ENCODE results near the gene TCF25.

The TCF25 gene

DNA sequence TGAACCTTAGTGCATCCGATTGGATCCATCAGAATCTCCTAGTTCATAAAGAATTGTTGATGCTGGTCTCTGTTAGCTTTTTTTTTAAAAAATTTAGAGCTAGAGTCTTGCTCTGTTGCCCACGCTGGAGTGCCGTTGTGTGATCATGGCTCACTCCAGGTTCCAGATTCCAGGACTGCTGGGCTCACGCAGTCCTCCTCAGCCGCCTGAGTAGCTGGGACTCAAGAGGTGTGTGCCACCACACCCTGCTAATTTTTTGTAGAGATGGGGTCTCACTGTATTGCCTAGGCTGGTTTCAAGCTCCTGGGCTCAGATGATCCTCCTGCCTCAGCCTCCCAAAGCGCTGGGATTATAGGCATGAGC lies 8.0 kb downstream of the TCF25 start:
- DNase-seq, result no peak

DNA sequence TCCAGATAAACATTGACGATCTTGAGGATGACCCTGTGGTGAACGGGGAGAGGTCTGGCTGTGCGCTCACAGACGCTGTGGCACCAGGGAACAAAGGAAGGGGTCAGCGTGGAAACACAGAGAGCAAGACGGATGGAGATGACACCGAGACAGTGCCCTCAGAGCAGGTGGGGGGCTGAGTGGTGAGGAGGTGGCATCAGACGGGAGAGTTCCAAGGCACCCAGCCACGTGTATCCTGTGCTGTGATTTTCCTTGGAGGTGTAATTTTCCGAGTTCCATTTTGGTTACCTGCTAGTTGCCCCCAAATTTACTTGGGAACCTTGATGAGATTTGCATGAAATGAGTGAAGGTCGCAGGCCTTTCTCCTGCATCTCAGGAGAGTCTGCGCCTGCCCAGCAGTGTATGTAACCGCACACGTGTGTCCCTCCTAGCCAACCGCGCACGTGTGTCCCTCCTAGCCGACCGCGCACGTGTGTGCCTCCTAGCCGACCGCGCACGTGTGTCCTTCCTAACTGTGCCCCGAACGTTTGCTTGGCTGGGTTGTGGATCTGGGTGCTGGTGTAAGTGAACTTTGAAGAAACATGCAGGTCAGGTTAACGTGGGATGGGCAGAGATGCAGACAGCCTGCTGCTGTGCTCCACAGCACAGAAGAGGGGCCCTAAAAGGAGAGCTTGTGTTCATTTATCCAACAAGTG lies 10.1 kb downstream of the TCF25 start:
- DNase-seq, result no peak

DNA sequence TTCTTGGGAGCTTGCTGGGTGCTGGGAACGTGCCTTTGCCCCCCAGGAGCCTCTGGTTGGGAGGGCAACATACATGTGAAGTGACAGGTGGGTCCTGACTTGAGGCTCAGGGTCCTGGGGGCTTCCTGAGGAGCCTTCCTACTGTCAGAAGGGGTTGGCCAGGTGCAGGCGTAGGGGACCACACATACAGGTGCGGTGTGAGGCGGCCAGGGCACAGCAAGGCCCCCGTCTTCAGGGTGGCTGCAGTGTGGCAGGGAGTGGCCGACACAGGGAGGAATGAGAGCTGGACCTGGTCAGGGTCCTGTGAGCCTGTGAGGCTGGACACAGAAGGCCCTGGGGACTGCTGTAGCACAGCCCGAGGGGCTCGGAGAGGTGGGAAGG lies 10.6 kb downstream of the TCF25 start:
- no peak for DNase-seq

DNA sequence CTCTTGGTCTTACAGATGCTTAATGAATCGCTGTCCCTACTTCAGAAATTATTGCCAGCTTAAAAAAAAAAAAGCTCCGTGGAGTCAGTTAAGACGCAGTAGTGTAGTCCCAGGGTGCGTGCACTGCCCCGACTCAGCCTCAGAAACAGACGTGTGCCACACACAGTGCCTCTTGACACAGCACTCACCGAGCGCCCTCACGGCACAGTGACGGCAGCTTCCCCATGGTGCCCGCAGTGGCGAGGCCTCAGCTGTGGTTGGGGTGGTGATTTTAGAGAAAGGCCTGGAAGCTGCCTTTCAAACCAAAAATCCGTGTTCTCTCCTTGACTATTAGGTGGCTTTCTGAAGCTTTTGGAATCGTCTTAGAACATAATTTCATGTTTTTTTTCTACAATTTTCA lies 13.9 kb downstream of the TCF25 start:
- DNase-seq, result no peak

DNA sequence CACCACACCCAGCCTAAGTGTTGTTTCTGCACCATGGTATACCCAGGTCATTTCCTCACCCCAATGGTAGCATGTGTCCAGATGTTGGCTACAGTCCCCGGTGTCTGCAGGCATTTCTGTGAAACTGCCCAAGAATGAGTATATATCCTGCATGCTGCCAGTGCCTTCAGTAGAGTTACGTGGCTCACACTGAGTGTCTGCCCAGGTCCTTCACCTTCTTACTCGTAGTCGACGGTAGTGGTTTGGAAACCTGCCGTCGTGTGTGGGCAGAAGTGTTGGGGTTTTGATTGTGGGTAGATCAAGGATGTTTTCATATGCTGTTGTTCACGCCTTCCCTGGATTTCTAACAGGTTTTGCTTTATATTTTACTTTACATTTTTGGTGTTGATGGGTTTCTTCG lies 16.8 kb downstream of the TCF25 start:
- no peak for DNase-seq

DNA sequence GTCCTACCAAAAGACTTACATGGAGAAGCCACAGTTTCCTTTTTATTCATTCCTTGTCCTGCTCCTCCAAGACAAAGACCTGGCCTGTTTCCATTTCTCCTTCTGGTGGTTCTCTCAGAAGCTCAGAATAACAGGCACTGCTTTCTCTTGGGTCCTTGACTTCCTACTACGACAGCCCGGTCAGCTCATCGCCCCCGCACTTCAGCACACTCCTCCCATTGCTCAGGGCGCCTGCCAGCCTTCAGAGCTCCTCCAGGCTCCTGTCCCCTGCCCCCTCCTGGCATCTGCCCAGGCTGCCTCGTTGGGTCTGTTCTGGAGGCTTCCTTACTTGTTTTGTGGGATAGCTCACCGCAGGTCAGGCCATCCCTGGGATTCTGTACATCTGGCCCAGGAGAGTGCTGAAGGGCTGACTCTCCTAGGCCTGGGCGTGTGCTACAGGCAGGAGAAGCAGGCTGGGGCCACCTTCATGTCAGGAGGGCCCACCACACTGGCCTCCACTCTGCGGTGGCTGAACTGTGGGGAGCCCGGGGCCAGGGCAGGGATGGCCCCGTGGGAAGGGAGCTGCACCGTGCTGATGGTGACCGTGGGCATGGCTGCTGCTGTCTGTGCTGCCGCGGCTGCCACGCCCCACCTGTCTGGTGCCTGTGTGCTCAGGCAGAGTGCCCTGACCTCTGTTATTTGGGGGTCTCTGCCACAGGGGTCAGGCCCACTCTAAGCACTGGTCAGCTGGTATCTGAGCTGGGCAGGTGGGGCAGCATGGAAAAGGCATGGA lies 17.7 kb downstream of the TCF25 start:
- no peak for DNase-seq

DNA sequence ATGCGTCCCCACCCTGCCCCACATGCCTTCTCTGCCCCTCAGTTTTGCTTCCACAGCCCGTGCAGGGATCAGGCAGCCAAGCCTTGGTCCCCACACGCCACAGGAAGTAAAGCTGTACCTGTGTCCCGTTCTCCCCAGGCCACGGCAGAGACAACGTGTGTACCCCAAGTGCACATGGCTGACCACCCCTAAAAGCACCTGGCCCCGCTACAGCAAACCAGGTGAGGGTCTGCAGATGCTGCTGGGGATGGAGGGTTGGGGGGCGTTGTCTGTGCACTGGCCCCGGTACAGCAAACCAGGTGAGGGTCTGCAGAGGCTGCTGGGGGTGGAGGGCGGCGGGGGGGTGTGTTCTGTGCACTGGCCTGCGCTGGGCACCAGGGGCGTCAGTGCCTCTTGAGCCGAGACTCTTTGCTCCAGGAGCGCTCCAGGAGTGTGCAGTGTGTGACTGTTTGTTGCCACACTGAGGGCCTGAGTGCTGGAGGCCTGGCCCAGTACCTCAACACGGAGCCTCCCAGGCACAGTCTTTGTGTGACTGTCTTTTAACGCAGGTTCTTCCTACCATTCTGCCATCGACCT lies 18.8 kb downstream of the TCF25 start:
- no peak for DNase-seq

DNA sequence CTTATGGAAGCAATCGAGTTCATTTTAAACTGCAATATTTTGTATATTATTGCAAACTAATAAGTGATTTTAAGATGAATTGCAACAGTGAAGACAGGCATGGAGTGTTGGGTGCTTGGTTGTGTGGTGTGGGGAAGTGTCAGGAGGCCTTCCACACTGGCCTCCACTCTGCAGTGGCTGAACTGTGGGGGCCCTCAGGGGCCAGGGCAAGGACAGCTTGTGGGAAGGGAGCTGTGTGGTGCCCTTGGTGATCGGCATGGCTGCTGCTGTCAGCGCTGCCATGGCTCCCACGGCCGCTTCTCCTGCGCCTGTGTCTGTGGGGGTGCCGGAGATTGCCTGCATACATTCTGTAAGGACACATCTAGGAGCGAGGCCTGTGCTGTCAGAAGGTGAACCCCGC lies 19.2 kb downstream of the TCF25 start:
- no peak for DNase-seq

DNA sequence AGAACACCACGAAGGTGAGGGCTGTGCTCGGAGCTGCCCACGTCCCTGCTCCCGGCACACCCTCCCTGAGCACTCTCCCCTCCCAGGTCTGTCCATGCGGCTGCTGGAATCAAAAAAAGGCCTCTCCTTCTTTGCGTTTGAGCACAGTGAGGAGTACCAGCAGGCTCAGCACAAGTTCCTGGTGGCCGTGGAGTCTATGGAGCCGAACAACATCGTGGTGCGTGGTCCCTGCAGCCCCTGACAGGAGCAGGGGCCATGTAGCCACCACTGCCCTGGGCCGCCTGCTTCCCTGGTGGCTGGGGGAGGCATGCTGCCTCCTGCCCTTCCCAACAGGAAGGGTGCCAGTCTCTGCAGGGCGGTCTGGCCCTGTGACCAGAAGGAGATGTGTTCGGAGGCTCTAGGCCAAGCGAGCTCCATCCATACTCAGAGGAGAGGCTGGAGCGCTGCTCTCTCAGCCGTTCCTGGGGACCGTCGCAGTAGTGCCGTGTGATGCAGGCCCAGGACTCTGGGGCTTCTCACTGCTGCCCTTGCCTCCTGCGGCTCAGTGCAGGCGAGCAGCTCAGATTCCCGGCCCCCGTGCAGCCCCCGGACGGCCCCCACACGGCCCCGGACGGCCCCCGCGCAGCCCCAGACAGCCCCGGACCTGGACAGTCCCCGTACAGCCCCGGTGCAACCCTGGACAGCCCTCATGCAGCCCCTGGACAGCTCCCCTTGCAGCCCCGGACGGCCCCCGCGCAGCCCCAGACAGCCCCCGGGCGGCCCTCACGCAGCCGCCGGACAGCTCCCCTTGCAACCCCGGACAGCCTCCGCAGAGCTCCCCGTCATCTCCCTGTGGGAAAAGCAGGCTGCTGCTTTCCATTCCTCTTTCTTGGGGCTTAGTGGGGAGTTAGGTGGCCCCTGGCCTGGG lies 20.5 kb downstream of the TCF25 start:
- no peak for DNase-seq

DNA sequence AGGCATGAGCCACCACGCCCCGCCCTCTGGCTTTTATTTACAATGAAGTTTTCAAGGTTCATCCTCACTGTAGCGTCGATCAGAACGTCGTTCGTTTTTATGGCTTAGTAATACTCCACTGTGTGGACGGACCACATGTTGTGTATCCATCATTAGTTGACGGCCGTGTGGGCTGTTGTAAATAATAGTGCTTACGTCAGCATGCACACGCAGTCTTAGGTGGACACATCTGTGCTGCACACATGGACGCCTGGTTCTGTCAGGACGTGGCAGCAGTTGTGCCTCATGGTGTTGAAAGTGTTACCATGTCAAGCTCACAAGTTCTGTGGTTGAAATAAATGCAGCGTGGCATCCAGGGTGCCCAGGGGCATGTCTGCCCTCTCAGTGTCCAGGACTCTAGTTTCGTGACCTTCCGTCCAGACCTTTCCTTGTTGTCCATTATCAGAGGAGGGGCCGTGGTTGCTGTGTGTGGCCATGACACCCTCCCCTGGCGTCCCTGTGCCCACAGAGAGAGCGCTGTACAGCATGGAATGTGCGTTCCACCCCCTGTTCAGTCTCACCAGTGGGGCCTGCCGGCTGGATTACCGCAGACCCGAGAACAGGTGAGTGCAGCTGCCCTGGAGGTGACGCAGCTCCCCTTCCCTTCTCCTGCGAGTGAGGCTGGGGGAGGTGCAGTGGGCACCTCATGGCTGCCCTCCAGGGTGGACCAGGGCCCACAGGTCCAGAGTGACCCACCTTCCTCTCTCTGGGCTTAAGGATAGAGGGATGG lies 22.3 kb downstream of the TCF25 start:
- DNase-seq, result no peak

DNA sequence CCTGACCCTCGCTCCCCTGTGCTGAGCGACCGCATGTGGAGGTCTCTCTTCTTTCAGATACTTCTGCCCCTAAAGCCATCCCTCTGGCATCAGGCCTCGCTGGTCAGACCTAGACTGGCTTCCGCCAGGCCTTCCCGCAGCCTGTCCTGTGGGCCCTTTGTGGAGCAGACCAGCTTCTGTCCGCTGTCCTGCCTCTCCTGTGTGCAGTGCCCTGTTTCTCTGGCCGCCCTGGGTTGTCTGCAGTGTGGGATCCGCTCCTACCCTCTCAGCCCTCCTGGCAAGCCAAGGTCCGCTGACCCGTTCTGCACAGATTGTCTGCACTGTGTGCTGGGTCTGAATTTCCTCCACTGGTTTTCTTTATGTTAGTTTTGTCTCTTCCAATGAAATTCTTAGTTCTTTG lies 23.8 kb downstream of the TCF25 start:
- no peak for DNase-seq

DNA sequence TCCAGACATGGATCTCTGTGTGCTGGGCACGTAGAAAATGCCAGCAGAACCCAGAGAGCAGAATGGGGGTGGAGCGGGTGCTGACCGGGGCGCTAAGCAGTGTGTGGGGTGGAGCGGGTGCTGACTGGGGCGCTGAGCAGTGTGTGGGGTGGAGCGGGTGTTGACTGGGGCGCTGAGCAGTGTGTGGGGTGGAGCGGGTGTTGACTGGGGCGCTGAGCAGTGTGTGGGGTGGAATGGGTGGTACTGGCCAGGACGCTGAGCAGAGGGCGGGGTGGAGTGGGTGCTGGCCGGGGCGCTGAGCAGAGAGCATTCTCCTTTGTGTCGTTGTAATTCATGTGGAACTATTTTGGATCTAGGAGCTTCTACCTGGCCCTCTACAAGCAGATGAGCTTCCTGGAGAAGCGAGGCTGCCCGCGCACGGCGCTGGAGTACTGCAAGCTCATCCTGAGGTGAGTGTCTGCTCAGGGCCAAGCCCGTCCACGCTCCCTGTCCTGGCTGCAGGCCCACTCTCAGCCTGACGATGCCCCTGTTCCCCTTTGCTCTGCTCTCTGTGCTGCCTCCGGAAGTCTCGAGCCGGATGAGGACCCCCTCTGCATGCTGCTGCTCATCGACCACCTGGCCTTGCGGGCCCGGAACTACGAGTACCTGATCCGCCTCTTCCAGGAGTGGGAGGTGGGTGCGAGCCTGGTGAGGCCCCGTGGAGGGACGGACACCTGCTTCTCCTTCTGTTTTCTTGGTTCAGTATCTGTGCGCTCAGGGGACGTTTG lies 25.0 kb downstream of the TCF25 start:
- DNase-seq, result no peak

DNA sequence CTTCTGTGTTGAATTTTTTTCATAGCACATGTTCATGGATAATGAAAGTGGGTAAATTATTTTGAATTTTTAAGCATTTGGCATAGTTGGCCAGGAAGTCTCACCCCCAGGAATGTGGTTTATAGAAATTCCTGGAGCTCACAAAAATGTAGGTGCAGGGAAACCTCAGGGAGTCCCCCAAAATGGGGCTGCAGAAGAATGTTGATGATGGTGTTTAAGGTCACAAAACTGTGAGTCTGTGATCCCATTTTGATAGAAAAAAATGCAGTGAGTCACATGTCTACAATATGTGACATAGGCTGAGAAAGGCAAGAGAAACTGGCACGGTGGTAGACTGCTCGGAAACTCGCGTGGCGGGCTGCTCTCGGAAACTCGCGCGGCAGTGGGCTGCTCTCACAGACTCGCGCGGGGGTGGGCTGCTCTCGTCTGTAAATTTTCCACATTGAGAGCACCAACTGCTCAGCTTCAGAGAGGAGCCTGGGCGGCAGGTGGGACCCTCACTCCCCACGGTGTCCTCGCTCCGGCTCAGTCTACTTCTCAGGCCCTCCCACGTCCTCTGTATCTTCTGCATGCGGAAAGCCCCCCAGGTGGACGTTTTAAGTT lies 26.6 kb downstream of the TCF25 start:
- DNase-seq, result no peak

DNA sequence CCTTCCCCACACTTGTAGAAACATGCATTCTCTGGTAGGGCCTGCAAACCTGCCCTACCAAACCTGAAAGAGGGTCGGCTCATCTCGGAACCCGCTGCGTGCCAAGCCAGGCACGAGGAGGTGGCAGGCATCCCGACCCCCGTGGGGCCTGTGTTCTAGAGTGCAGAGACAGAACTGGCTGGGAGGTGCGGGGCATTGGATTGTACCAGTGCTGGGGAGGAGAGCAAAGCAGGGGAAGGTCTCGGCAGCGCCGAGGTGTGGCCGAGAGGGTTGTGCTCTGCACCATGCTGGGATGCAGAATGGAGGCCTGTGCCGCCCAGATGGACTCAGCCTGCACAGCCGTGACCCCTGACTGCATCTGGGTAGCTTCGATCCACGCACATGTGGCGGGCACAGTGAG lies 27.5 kb downstream of the TCF25 start:
- DNase-seq, result no peak

DNA sequence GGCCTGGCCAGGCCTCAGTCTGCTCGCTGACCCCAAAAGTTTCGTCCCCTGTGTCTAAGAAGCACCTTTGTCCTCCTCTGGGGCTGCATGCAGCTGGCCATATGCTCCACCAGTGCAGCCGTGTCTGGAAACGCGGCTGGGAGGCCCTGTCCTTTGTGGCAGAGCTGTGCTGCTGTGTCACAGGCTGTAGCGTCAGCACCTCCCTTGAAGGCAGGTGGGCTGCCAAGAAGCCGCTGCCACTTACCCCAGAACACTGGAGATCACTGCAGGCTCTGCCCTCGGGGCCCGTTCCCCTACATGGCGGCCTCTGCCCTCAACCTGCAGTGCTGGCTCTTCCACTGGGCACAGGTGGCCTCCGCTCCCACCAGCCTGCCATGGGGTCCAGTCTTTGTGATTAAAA lies 29.6 kb downstream of the TCF25 start:
- DNase-seq, result no peak

DNA sequence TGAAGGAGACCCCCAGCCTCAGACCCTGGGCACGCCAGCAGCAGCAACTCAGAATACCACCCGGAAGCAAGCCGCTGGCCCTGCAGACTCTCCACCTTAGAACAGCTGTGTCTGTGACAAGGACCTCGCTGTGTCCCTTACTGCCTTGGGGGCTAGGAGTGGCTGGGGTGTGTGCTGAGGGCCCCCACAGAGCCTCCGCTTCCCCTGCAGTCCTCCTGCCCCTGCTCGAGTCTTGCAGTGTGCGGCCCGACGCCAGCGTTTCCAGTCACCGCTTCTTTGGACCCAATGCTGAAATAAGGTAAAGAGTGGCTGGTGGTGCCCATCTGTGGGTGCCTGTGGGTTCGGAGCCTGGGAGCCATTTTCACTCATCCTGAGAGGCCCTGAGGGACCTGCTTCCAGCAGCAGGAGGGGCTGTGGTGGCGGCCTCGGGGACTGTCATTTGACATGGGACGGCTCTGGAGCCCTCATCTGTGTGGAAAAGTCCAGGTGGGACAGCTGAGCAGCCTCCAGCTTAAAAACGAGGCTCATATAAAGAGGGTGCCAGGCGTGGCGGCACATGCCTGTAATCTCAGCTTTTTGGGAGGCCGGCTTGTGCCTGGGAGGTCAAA lies 30.6 kb downstream of the TCF25 start:
- DNase-seq, result no peak

DNA sequence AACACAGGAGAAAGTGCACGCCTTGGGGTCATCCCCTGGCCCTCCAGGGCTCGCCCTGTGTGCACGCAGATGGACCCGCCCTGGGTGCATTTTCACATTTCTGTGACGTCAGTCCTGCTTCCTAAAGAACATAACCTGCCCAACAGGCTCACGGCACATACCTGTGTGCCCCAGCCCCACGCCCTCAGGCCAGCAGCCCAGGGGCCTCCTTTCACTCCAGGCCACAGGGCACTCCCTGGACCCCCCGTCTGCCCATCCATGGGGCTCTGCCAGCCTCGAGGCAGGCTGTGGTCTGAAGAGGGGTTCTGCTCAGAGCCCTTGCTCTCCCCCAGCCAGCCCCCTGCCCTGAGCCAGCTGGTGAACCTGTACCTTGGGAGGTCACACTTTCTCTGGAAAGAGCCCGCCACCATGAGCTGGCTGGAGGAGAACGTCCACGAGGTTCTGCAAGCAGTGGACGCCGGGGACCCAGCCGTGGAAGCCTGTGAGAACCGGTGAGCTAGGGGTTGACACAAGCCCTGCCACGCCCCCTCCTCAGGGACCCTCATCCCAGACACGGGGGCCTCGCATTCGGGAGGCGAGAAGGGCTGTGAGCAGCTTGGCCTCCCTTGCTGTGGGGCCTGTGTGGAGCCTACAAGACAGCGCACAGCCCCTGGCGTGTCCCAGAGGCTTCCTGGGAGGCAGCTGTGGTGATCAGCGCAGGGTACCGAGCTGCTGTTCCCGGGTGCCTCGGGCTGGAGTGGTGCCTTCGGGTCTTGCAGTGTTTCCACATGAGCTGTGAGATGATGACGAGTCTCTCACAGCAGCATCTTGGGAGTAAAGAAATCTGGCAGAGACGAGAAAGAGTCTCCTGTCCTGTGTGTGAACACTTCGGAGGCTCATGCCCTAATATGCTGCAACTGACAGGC lies 31.5 kb downstream of the TCF25 start:
- DNase-seq, result no peak

DNA sequence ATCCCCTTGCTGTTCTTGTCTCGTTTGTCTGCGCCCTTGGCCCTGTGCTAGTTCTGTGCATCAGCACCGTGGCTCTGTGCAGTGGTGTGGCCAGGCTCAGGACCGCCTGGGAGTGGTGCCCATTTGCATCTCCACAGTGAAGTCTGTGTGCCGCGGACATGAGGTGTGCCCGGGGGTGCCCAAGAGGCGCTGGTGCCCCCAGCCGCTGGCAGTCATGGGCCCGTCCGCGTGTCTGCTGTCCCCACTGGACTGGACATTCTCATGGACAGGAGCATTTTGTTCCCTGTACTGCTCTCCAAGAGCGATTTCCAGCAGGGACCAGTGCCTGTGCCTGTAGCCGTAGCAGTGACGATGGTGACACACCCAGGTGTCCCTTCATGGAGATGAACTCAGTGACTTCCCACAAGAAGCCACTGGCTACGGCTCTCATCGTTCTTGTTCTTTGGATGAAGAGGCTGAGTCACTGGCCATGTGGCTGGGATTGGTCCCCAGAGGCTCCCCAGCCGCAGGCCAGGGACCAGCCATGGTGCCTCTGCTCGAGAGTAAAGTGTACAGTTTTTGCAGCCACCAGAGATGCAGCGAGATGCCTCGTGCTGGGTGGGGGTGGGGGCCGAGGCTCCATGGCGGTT lies 32.2 kb downstream of the TCF25 start:
- DNase-seq, result no peak
